Lung (tissue), 12 donors: ENCODE measurements around the gene OR4C6. TPM values are rescaled to one million over a fixed set of nuclear protein-coding genes. Genes with fewer than 3 reads are reported as not detected.

ENCODE experiments used
- ATAC-seq: fragments of 200-7000 bp; cut with Tn5 transposase; one replicate; pipeline ENCODE4 v1.9.1; 2020; ENCODE audit warnings: moderate number of reproducible peaks; ENCODE audit not compliant: insufficient read depth, low FRiP score
- DNase-seq, 3 donors: peaks; one replicate each; pipeline ENCODE4 v3.0.0-alpha.2; 2013 to 2017
- H3K27ac ChIP-seq, 2 donors: one replicate each; pipeline ENCODE4 v1.5.1; 2013; ENCODE audit warnings: mild to moderate bottlenecking in 2 of 2, moderate library complexity in 2 of 2, control low read depth in 1 of 2, inconsistent platforms in 1 of 2, low read depth in 1 of 2, low read length in 1 of 2
- H3K27me3 ChIP-seq, 3 donors: one replicate each; pipeline ENCODE4 v1.5.1; 2013; ENCODE audit warnings: low read length in 2 of 3; ENCODE audit not compliant: control insufficient read depth in 3 of 3, insufficient read depth in 3 of 3
- H3K36me3 ChIP-seq, 4 donors: one replicate each; pipeline ENCODE4 v1.5.1; 2013; ENCODE audit warnings: low read length in 4 of 4, mild to moderate bottlenecking in 1 of 4, moderate library complexity in 1 of 4; ENCODE audit not compliant: control insufficient read depth in 4 of 4, insufficient read depth in 4 of 4
- H3K4me1 ChIP-seq, 5 donors: one replicate each; pipeline ENCODE4 v1.5.1; 2013; ENCODE audit warnings: low read length in 5 of 5, mild to moderate bottlenecking in 2 of 5, moderate library complexity in 1 of 5; ENCODE audit not compliant: control insufficient read depth in 5 of 5, insufficient read depth in 5 of 5
- H3K4me3 ChIP-seq: one replicate; pipeline ENCODE4 v1.5.1; 2013; ENCODE audit warnings: mild to moderate bottlenecking, control low read depth, moderate library complexity
- H3K9ac ChIP-seq, 2 donors: one replicate each; pipeline ENCODE4 v1.5.1; 2013; ENCODE audit warnings: low read length in 2 of 2, control low read depth in 1 of 2; ENCODE audit not compliant: insufficient read depth in 1 of 2
- H3K9me3 ChIP-seq, 4 donors: one replicate each; pipeline ENCODE4 v1.5.1; 2013; ENCODE audit warnings: low read length in 3 of 4, mild to moderate bottlenecking in 1 of 4, moderate library complexity in 1 of 4; ENCODE audit not compliant: control insufficient read depth in 4 of 4, insufficient read depth in 3 of 4
- WGBS, 2 donors: extraction: QIAGEN DNeasy Blood & Tissue Kit; methylation state at CpG; one replicate each; pipeline ENCODE4 v1.1.7; 2013; 5-methylcytosine and 5-hydroxymethylcytosine counted together
- polyA plus RNA-seq, 2 donors: library from polyadenylated mRNA; stranded (reverse); fragments of 200-250 nt; gene quantifications; one replicate each; pipeline ENCODE4 v1.2.1, GENCODE V29; 2013
- total RNA-seq, 2 donors: library from RNA; depleted of rRNA in 1 of 2; stranded (reverse); fragments of >200 nt in 1 of 2; gene quantifications; one replicate each; pipeline ENCODE4 v1.2.1, GENCODE V29; 2014 to 2021
- TF ChIP-seq, protein P1 (sequence below): IDR thresholded peaks from 2 replicates; pipeline ENCODE4 v1.5.1; 2012; ENCODE audit warnings: mild to moderate bottlenecking; ENCODE audit errors: control extremely low read depth, extremely low read depth
- donor health status: control.
- donor health status: control.
- donor health status: Bipolar disorder and iron deficiency.
- donor health status: healthy.
- donor health status: DM: yes; HTN: yes; CAD: no.

OR4C6 gene
- total and polyA plus RNA-seq, 4 donors: not detected

DNA sequence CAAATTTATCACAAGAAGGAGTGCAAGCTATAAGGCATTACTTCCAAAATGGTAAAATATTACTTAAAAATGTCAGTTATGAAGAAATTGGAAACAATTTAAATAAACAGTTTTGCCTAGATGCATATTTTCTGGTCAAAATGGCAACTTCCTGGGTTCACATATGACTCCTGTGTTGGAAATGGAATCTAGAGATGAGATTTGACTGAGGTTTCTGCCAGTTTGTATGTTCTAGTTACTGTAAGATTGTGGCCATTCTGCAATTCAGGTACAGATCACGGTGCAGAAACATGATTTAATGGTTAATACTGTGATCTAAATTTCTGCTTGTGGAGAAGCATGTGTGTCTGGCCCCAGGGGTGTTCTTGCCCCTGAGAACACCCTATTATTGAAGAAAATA, 3.4 kb upstream of the OR4C6 start:
- no peaks in the 10 kb centered on the region for H3K27me3 ChIP-seq
- 40 to 49% methylated on average over 1 of the region's 1 CpG for WGBS, 2 donors
- ATAC-seq: no peak
- TF ChIP-seq, protein P1, sequence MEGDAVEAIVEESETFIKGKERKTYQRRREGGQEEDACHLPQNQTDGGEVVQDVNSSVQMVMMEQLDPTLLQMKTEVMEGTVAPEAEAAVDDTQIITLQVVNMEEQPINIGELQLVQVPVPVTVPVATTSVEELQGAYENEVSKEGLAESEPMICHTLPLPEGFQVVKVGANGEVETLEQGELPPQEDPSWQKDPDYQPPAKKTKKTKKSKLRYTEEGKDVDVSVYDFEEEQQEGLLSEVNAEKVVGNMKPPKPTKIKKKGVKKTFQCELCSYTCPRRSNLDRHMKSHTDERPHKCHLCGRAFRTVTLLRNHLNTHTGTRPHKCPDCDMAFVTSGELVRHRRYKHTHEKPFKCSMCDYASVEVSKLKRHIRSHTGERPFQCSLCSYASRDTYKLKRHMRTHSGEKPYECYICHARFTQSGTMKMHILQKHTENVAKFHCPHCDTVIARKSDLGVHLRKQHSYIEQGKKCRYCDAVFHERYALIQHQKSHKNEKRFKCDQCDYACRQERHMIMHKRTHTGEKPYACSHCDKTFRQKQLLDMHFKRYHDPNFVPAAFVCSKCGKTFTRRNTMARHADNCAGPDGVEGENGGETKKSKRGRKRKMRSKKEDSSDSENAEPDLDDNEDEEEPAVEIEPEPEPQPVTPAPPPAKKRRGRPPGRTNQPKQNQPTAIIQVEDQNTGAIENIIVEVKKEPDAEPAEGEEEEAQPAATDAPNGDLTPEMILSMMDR: no peak
- H3K4me3 ChIP-seq: no peak overlapping the region
- H3K4me1 ChIP-seq: no peaks in the 10 kb centered on the region
- H3K9me3 ChIP-seq: peaks cover 0 to 21% (median 3%) of the 10 kb centered on the region in 4 donors
- H3K36me3 ChIP-seq: no peaks in the 10 kb centered on the region
- no peak for DNase-seq
- no peak overlapping the region for H3K27ac ChIP-seq
- no peak overlapping the region for H3K9ac ChIP-seq

DNA sequence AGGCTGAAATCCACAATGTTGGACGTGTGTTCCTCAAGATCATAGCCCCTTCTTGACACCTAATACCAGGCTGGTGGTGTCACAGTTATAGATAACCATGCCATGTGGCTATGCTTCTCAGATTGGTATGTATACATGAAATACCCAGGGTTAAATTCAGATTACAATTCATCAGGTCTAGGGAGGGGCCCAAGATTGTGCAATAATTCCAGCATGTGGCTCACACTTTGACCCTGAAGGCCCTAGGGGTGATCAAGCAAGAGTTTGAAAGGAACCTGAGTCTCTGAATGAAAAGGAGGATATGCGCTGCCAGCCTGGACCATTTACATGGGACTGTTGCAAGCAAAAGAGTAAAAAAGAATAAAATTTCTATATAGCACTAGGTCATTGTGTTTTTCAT, 7.4 kb downstream of the OR4C6 start:
- DNase-seq (no peak), ATAC-seq (no peak)
- Histone ChIP-seq H3K9ac (no peak overlapping the region), H3K4me1 (no peaks in the 10 kb centered on the region), H3K9me3 (peaks cover 0 to 16% (median 0%) of the 10 kb centered on the region in 4 donors), H3K36me3 (no peaks in the 10 kb centered on the region), H3K27me3 (no peaks in the 10 kb centered on the region), H3K4me3 (no peak overlapping the region), H3K27ac (no peak overlapping the region)
- TF ChIP-seq, protein P1: no peak
- WGBS, 2 donors: 46 to 53% methylated on average over 2 of the region's 2 CpGs

DNA sequence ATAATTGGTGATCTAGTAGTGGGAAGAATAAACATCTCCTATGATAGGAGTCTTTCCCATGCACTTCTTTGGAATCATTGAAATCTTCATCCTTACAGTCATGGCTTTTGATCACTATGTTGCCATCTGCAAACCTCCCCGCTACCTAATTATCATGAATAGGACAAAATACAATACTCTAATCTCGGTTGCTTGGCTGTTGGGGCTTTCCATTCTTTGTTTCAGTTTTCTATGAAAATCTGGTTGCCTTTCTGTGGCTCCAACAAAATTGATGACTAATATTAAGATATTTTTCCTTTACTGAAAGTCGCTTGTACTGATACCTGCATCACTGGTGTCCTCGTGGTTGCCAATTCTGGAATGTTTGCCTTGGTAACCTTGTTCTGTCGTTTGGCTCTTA, 11.9 kb downstream of the OR4C6 start:
- WGBS, 2 donors: 56 to 71% methylated on average over 5 of the region's 5 CpGs
- H3K9me3 ChIP-seq: peaks cover 0 to 4% (median 0%) of the 10 kb centered on the region in 4 donors
- no peak overlapping the region for H3K27ac ChIP-seq
- H3K36me3 ChIP-seq: no peaks in the 10 kb centered on the region
- ATAC-seq (no peak), DNase-seq (no peak)
- TF ChIP-seq, protein P1: no peak
- H3K27me3 ChIP-seq: no peaks in the 10 kb centered on the region
- H3K4me3 ChIP-seq: no peak overlapping the region
- H3K9ac ChIP-seq: no peak overlapping the region
- no peaks in the 10 kb centered on the region for H3K4me1 ChIP-seq

DNA sequence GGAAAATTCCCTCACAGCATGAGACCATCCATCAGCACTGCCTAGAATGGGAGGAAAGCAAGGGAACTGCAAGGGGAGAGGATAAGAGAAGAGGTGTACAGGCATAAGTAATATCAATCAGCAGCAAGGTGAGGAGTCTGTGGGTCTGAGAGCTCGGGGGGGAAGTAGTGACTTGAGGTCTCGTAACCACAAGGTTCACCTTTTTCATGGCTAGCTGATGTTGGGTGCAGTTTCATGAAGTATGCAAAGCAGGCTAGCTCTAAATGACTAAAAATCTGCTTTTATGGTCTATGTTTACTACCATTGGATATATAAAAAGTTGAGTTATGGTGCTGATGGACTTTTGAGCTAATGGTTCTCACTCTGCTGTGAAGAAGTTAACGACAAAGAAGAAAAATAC, 35.8 kb downstream of the OR4C6 start:
- WGBS, 2 donors: 76% methylated on average over 3 of the region's 3 CpGs
- no peaks in the 10 kb centered on the region for H3K27me3 ChIP-seq
- TF ChIP-seq, protein P1: no peak

More for the DNA sequence above, 35.8 kb downstream of the OR4C6 start:
- Histone ChIP-seq H3K4me3 (no peak overlapping the region), H3K36me3 (no peaks in the 10 kb centered on the region), H3K9ac (no peak overlapping the region), H3K4me1 (no peaks in the 10 kb centered on the region), H3K9me3 (peaks cover 0 to 13% (median 4%) of the 10 kb centered on the region in 4 donors), H3K27ac (no peak overlapping the region)
- ATAC-seq: no peak
- no peak for DNase-seq
